Vagina (tissue), 2 donors: ENCODE results near the gene CCL20. TPM values are rescaled to one million over a fixed set of nuclear protein-coding genes. Genes with fewer than 3 reads are reported as not detected.

Source experiments
- DNase-seq, 2 donors: peaks; one replicate each; pipeline ENCODE4 v3.0.0-alpha.2; 2017; ENCODE audit errors: extremely low spot score in 2 of 2
- H3K27ac ChIP-seq: fragments of 200-600 bp; sonication (generic); one replicate; pipeline ENCODE4 v1.5.1; 2019
- H3K27me3 ChIP-seq: fragments of 200-600 bp; sonication (generic); one replicate; pipeline ENCODE4 v1.5.1; 2019
- H3K36me3 ChIP-seq, 2 donors: fragments of 200-600 bp; sonication (generic); one replicate each; pipeline ENCODE4 v1.5.1; 2017 to 2019
- H3K4me1 ChIP-seq: fragments of 200-600 bp; sonication (generic); one replicate; pipeline ENCODE4 v1.5.1; 2019
- H3K4me3 ChIP-seq, 2 donors: fragments of 200-600 bp; sonication (generic); 1 replicate in 1 of 2; 2 replicates in 1 of 2; pipeline ENCODE4 v1.5.1; 2016 to 2019
- H3K9me3 ChIP-seq: fragments of 200-600 bp; sonication (generic); one replicate; pipeline ENCODE4 v1.5.1; 2019
- POLR2A ChIP-seq, 2 donors: fragments of 450-650 bp; IDR thresholded peaks; one replicate each; pipeline ENCODE4 v1.6.1; 2017; ENCODE audit warnings: antibody characterized with exemption in 2 of 2, mild to moderate bottlenecking in 2 of 2, moderate library complexity in 2 of 2
- POLR2AphosphoS5 ChIP-seq, 2 donors: sonication (generic); formaldehyde crosslinking; IDR thresholded peaks; one replicate each; pipeline ENCODE4 v1.9.0; 2017; ENCODE audit warnings: antibody characterized with exemption in 2 of 2, mild to moderate bottlenecking in 2 of 2, low read depth in 1 of 2; ENCODE audit not compliant: insufficient read depth in 1 of 2
- intact Hi-C: fragments of 100-400 bp; cut with DNase I; formaldehyde crosslinking; loops from one replicate; pipeline ENCODE4 v1.15.1; 2023
- total RNA-seq: library from RNA; depleted of rRNA; stranded (reverse); fragments of >200 nt; gene quantifications from one replicate; pipeline ENCODE4 v1.2.3, GENCODE V29; 2016
- TF ChIP-seq, protein P1 (sequence below), 3 experiments: fragments of 450-650 bp in 2 of 3; fragments of 200-600 bp in 1 of 3; sonication (generic) in 1 of 3; IDR thresholded peaks; one replicate each; pipeline ENCODE4 v1.5.1; 2017 to 2019; ENCODE audit warnings: antibody characterized with exemption in 3 of 3, mild to moderate bottlenecking in 2 of 3, moderate library complexity in 2 of 3

Gene CCL20
- not detected for total RNA-seq

- no peaks in the 10 kb centered on the region for H3K9me3 ChIP-seq
- no peak for DNase-seq
- intact Hi-C loops: no loop called here
- H3K4me1 ChIP-seq: peaks cover 12% of the 10 kb centered on the region
- H3K4me3 ChIP-seq: no peak within 1 kb of the TSS
- no peaks in the 10 kb centered on the region for H3K36me3 ChIP-seq
- H3K27ac ChIP-seq: no peak within 1 kb of the TSS
- H3K27me3 ChIP-seq: no peaks in the 10 kb centered on the region
- TF ChIP-seq POLR2A (IDR thresholded peaks at IDR 0.05) (no peak), POLR2AphosphoS5 (IDR thresholded peaks at IDR 0.05; ENCODE audit: insufficient read depth in 1 of 2, low read depth in 1 of 2) (no peak)
- TF ChIP-seq, protein P1, sequence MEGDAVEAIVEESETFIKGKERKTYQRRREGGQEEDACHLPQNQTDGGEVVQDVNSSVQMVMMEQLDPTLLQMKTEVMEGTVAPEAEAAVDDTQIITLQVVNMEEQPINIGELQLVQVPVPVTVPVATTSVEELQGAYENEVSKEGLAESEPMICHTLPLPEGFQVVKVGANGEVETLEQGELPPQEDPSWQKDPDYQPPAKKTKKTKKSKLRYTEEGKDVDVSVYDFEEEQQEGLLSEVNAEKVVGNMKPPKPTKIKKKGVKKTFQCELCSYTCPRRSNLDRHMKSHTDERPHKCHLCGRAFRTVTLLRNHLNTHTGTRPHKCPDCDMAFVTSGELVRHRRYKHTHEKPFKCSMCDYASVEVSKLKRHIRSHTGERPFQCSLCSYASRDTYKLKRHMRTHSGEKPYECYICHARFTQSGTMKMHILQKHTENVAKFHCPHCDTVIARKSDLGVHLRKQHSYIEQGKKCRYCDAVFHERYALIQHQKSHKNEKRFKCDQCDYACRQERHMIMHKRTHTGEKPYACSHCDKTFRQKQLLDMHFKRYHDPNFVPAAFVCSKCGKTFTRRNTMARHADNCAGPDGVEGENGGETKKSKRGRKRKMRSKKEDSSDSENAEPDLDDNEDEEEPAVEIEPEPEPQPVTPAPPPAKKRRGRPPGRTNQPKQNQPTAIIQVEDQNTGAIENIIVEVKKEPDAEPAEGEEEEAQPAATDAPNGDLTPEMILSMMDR (IDR thresholded peaks at IDR 0.05): no peak
These were observed at the start of gene CCL20 for GRCh38 chr2:227813562-227814353. Gene CCL20, plus strand, starts transcription at chr2:227813842. Its CDS starts 70 bp downstream, at chr2:227813912.

DNA sequence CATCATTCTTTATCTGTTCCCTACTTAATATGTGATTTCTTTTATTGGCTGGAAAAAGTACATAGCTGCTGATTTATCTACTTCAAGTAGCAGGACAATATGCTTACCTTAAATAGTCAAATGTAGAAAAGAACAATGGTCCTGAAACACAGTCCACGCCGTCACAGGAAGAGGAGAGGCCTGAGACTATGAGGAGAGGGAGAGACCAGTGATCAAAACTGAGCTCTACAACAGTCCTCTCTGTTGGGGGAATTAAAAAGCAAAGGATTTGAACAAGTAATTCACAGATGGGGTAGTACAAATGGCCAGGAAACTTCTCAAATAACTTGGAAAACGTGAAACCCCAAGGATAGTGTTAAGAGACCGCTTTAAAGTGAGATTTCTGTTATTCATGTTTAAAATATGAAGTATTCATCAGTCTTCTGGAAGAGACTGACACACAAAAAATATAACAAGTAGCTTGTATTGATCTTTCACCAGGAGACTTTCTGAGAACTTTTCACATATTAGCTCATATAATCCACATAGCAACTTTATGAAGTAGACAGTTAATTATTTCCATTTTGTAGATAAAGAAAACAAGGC is 47.8 kb upstream of the CCL20 start:
- H3K4me3 ChIP-seq: no peak overlapping the region
- no peak overlapping the region for H3K27ac ChIP-seq
- TF ChIP-seq, protein P1 (IDR thresholded peaks at IDR 0.05): no peak
- TF ChIP-seq POLR2AphosphoS5 (IDR thresholded peaks at IDR 0.05; ENCODE audit: insufficient read depth in 1 of 2, low read depth in 1 of 2) (no peak), POLR2A (IDR thresholded peaks at IDR 0.05) (no peak)
- DNase-seq: no peak
- intact Hi-C loops: loop anchor here (5.0 kb wide), 1 partner anchor 109 kb away; no protein-coding TSS in a partner anchor
- peaks cover 8% of the 10 kb centered on the region for H3K4me1 ChIP-seq
- no peaks in the 10 kb centered on the region for H3K27me3 ChIP-seq
- no peaks in the 10 kb centered on the region for H3K9me3 ChIP-seq
- H3K36me3 ChIP-seq: no peaks in the 10 kb centered on the region

GRCh38 chr2:227766373-227766883 is 47.2 kb upstream of the CCL20 start:
- no peaks in the 10 kb centered on the region for H3K9me3 ChIP-seq
- no peaks in the 10 kb centered on the region for H3K27me3 ChIP-seq
- no peaks in the 10 kb centered on the region for H3K36me3 ChIP-seq
- intact Hi-C loops: loop anchor here (5.0 kb wide), 1 partner anchor 109 kb away; no protein-coding TSS in a partner anchor
- H3K4me1 ChIP-seq: peaks cover 7% of the 10 kb centered on the region
- TF ChIP-seq POLR2A (IDR thresholded peaks at IDR 0.05): no peak
- TF ChIP-seq, protein P1 (IDR thresholded peaks at IDR 0.05): peak; percentile 51 to 89 (median 86)
- TF ChIP-seq POLR2AphosphoS5 (IDR thresholded peaks at IDR 0.05; ENCODE audit: insufficient read depth in 1 of 2, low read depth in 1 of 2): peak; percentile 15 to 37
- no peak overlapping the region for H3K27ac ChIP-seq
- DNase-seq: no peak
- no peak overlapping the region for H3K4me3 ChIP-seq

GRCh38 chr2:227767830-227768229 is 45.8 kb upstream of the CCL20 start:
- intact Hi-C loops: loop anchor here (5.0 kb wide), 1 partner anchor 111 kb away; no protein-coding TSS in a partner anchor
- TF ChIP-seq, protein P1 (IDR thresholded peaks at IDR 0.05): no peak
- TF ChIP-seq POLR2AphosphoS5 (IDR thresholded peaks at IDR 0.05; ENCODE audit: insufficient read depth in 1 of 2, low read depth in 1 of 2) (no peak), POLR2A (IDR thresholded peaks at IDR 0.05) (no peak)
- H3K27ac ChIP-seq: no peak overlapping the region

More at GRCh38 chr2:227767830-227768229, 45.8 kb upstream of the CCL20 start:
- DNase-seq: no peak
- Histone ChIP-seq H3K36me3 (no peaks in the 10 kb centered on the region), H3K4me1 (no peaks in the 10 kb centered on the region), H3K9me3 (no peaks in the 10 kb centered on the region), H3K4me3 (no peak overlapping the region), H3K27me3 (no peaks in the 10 kb centered on the region)
